ENCODE data around the gene REST.

Gene REST

GRCh38 chr4:56972809-56973208 is 65.1 kb downstream of the REST start:
- ChIA-PET POLR2A (no interaction called here), CTCF (no interaction called here)
- DNase-seq (ENCODE audit: extremely low spot score) = no peak
- no peak for TF ChIP-seq FOXK2 (IDR thresholded peaks at IDR 0.05)
- TF ChIP-seq HDGF (IDR thresholded peaks at IDR 0.05; ENCODE audit: borderline replicate concordance) = no peak
- TF ChIP-seq PKNOX1 (IDR thresholded peaks at IDR 0.05) = no peak
- no peak for TF ChIP-seq FOXA1 (IDR thresholded peaks at IDR 0.05)
- no peak for TF ChIP-seq ARNT (IDR thresholded peaks at IDR 0.05)
- no peak for TF ChIP-seq TARDBP (IDR thresholded peaks at IDR 0.05)
- TF ChIP-seq FOXM1 (IDR thresholded peaks at IDR 0.05; ENCODE audit: borderline replicate concordance) = no peak
- no peak for TF ChIP-seq NFRKB (IDR thresholded peaks at IDR 0.05)
- no peak for TF ChIP-seq BHLHE40 (IDR thresholded peaks at IDR 0.05; ENCODE audit: borderline replicate concordance)
- no peak for TF ChIP-seq L3MBTL2 (conservative IDR thresholded peaks at IDR 0.05)

- ChIA-PET POLR2A (no interaction called here), CTCF (interaction anchor here (0.5 kb wide), 1 partner anchor 166 kb away, joined by 3 read pairs; no protein-coding TSS in a partner anchor)
- TF ChIP-seq TARDBP (IDR thresholded peaks at IDR 0.05) = no peak
- no peak for TF ChIP-seq LEF1 (IDR thresholded peaks at IDR 0.05; ENCODE audit: borderline replicate concordance)
- no peak for TF ChIP-seq SUZ12 (IDR thresholded peaks at IDR 0.05)
- no peak for DNase-seq (ENCODE audit: extremely low spot score)
Observed at GRCh38 chr4:56973336-56973735, 65.6 kb downstream of the REST start.

GRCh38 chr4:56976283-56976836 is 68.7 kb downstream of the REST start:
- ChIA-PET POLR2A (interaction anchor here (2.4 to 4.0 kb wide), 2 partner anchors 54 to 68 kb away, joined by 12 to 28 read pairs; partner anchors contain the start of gene REST), CTCF (interaction anchor here (0.5 kb wide), 1 partner anchor 60 kb away, joined by 4 read pairs; no protein-coding TSS in a partner anchor)
- TF ChIP-seq FOXA1 (IDR thresholded peaks at IDR 0.05) (no peak), SUZ12 (IDR thresholded peaks at IDR 0.05) (no peak), PKNOX1 (IDR thresholded peaks at IDR 0.05) (no peak), NFRKB (IDR thresholded peaks at IDR 0.05) (no peak), L3MBTL2 (conservative IDR thresholded peaks at IDR 0.05) (no peak), FOXK2 (IDR thresholded peaks at IDR 0.05) (no peak), TARDBP (IDR thresholded peaks at IDR 0.05) (no peak), ZNF384 (IDR thresholded peaks at IDR 0.05) (no peak), CTBP1 (IDR thresholded peaks at IDR 0.05; ENCODE audit: borderline replicate concordance) (no peak), LEF1 (IDR thresholded peaks at IDR 0.05; ENCODE audit: borderline replicate concordance) (no peak), ARNT (IDR thresholded peaks at IDR 0.05) (no peak), HDGF (IDR thresholded peaks at IDR 0.05; ENCODE audit: borderline replicate concordance) (no peak), BHLHE40 (IDR thresholded peaks at IDR 0.05; ENCODE audit: borderline replicate concordance) (no peak), SP1 (IDR thresholded peaks at IDR 0.05) (no peak), ELF4 (IDR thresholded peaks at IDR 0.05) (no peak)
- DNase-seq (ENCODE audit: extremely low spot score) = peak; percentile 18

GRCh38 chr4:56976837-56977320 is 69.2 kb downstream of the REST start:
- DNase-seq (ENCODE audit: extremely low spot score) = peak; percentile 44
- TF ChIP-seq CTBP1 (IDR thresholded peaks at IDR 0.05; ENCODE audit: borderline replicate concordance) (no peak), ZNF384 (IDR thresholded peaks at IDR 0.05) (no peak), LEF1 (IDR thresholded peaks at IDR 0.05; ENCODE audit: borderline replicate concordance) (no peak), FOXA1 (IDR thresholded peaks at IDR 0.05) (no peak), PKNOX1 (IDR thresholded peaks at IDR 0.05) (no peak), SUZ12 (IDR thresholded peaks at IDR 0.05) (no peak), NFRKB (IDR thresholded peaks at IDR 0.05) (no peak), SP1 (IDR thresholded peaks at IDR 0.05) (no peak)
- POLR2A ChIA-PET = interaction anchor here (0.8 to 4.0 kb wide), 8 partner anchors 13 to 541 kb away, joined by 3 to 46 read pairs (median 8); partner anchors contain the start of genes PAICS, PPAT and REST
- CTCF ChIA-PET = interaction anchor here (0.5 kb wide), 1 partner anchor 60 kb away, joined by 4 read pairs; no protein-coding TSS in a partner anchor

GRCh38 chr4:56977321-56978012 is 69.8 kb downstream of the REST start, which contains the start of gene NOA1:
TSS of gene NOA1 (minus strand) at chr4:56977606. CDS start at chr4:56977585, 21 bp downstream.
- DNase-seq (ENCODE audit: extremely low spot score) = peak; percentile 93
- ChIA-PET POLR2A (interaction anchor here (0.6 to 4.0 kb wide), 20 partner anchors 12 to 892 kb away, joined by 3 to 46 read pairs (median 4); partner anchors contain the start of genes AASDH, PAICS, PPAT and REST), CTCF (interaction anchor here (0.5 to 1.8 kb wide), 2 partner anchors 11 to 61 kb away, joined by 4 to 6 read pairs; no protein-coding TSS in a partner anchor)
- TF ChIP-seq ELF4 (IDR thresholded peaks at IDR 0.05) = peak; percentile 46
- TF ChIP-seq FOXA1 (IDR thresholded peaks at IDR 0.05) = no peak
- TF ChIP-seq PKNOX1 (IDR thresholded peaks at IDR 0.05) = peak; percentile 22; the same call in 1 of the 2 replicates
- TF ChIP-seq L3MBTL2 (conservative IDR thresholded peaks at IDR 0.05) = peak; percentile 81
